ENCODE data around the gene ABHD12.

ABHD12 gene

DNA sequence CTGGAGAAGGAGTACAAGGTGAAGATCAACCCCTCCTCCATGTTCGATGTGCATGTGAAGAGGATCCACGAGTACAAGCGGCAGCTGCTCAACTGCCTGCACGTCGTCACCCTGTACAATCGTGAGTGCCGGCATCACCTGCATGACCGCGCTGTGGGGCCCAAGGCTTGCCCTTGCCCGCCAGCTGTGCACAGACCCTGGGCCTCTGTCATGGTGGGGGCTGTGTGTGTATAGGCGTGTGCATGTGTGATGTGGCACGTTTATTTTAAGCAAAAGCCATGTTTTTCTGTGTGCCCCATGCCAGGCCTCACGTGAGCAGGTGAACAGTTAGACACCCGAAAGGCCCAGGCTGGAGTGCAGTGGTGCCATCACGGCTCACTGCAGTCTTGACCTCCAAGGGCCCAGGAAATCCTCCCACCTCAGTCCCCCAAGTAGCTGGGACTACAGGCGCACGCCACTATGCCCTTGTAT lies 106.5 kb downstream of the ABHD12 start:
- H2BK120ac ChIP-seq (ENCODE audit: low read depth, low read length): no peak overlapping the region
- peaks cover 32% of the 10 kb centered on the region for H3K4me1 ChIP-seq (ENCODE audit: control insufficient read depth, insufficient read depth, low read depth, low read length)
- no peak overlapping the region for H2BK5ac ChIP-seq (ENCODE audit: low read depth, low read length, poor library complexity, severe bottlenecking)
- H3K4ac ChIP-seq (ENCODE audit: low read depth in 1 of 2, low read length in 2 of 2): no peak overlapping the region
- no peak overlapping the region for H2AK5ac ChIP-seq (ENCODE audit: low read length, severe bottlenecking)
- no peak overlapping the region for H3K9ac ChIP-seq (ENCODE audit: low read length)
- no peak overlapping the region for H2AFZ ChIP-seq (ENCODE audit: low read depth, low read length)
- no peaks in the 10 kb centered on the region for H3K27me3 ChIP-seq (ENCODE audit: control insufficient read depth in 1 of 2, insufficient read depth in 1 of 2, low read length in 2 of 2)
- no peak overlapping the region for H4K91ac ChIP-seq (ENCODE audit: low read length)
- H4K8ac ChIP-seq (ENCODE audit: low read length): no peak overlapping the region
- peaks cover 96 to 100% of the 10 kb centered on the region in 2 experiments for H3K36me3 ChIP-seq (ENCODE audit: control insufficient read depth in 1 of 2, insufficient read depth in 2 of 2, low read depth in 1 of 2, low read length in 2 of 2)
- H3K23ac ChIP-seq (ENCODE audit: low read length in 2 of 2): no peak overlapping the region
- H3K14ac ChIP-seq (ENCODE audit: low read length in 2 of 2): no peak overlapping the region
- H3K18ac ChIP-seq (ENCODE audit: low read depth in 1 of 2, low read length in 2 of 2): no peak overlapping the region
- H3K79me1 ChIP-seq (replicated peaks; ENCODE audit: low read length, poor library complexity, severe bottlenecking): peaks cover 55% of the 10 kb centered on the region
- no peak for DNase-seq
- WGBS: 96% methylated on average over 16 of the region's 17 CpGs
- H2BK12ac ChIP-seq (ENCODE audit: low read length in 2 of 2): no peak overlapping the region
- no peak overlapping the region for H3K4me2 ChIP-seq (ENCODE audit: low read length, poor library complexity, severe bottlenecking)
- no peak overlapping the region for H3K4me3 ChIP-seq (ENCODE audit: insufficient read depth in 1 of 2, low read depth in 1 of 2, low read length in 2 of 2)
- no peaks in the 10 kb centered on the region for H3K9me3 ChIP-seq (ENCODE audit: control insufficient read depth, low read length)
- H2BK15ac ChIP-seq (ENCODE audit: low read depth, poor library complexity, severe bottlenecking): no peak overlapping the region
- H3K27ac ChIP-seq (ENCODE audit: low read length, poor library complexity, severe bottlenecking): no peak overlapping the region

DNA sequence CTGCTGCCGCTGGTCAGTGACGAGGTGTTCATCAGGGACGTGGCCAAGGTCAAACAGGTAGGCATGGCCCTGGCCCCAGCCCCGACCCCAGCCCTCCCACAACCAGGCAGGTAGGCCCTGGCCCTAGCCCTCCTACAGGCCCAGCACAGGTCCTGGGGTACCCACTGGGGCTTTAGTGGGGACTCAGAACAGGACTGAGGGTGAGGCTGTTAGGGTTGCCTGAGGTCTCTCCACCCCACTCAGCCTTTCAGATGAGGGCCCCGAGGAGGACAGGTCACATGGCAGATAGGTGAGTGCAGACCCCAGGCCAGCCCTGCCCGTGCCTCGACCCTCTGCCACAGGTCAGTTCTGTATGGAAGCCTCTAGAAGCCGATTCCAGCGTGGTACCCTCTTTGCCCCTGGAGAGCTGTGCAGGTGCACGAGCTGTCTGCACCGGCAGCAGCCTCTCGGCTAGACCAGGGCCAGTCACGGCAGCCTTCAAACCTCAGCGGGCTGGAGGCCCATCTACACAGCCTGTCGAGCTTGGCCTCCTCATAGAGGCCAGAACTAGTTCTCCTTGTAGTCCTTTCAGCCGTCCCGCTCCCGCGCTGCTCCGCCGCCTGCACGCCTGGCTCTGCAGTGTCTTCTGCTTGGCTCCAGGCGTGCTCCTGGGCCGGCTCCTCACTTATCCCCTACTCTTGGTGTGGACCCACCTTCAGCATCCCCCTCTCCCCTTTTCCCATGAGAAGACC lies 107.2 kb downstream of the ABHD12 start:
- H3K4me2 ChIP-seq (ENCODE audit: low read length, poor library complexity, severe bottlenecking): no peak overlapping the region
- no peak overlapping the region for H3K27ac ChIP-seq (ENCODE audit: low read length, poor library complexity, severe bottlenecking)
- no peak overlapping the region for H3K14ac ChIP-seq (ENCODE audit: low read length in 2 of 2)
- H3K79me1 ChIP-seq (replicated peaks; ENCODE audit: low read length, poor library complexity, severe bottlenecking): peaks cover 50% of the 10 kb centered on the region
- DNase-seq: no peak
- peaks cover 97 to 100% of the 10 kb centered on the region in 2 experiments for H3K36me3 ChIP-seq (ENCODE audit: control insufficient read depth in 1 of 2, insufficient read depth in 2 of 2, low read depth in 1 of 2, low read length in 2 of 2)
- H3K9me3 ChIP-seq (ENCODE audit: control insufficient read depth, low read length): no peaks in the 10 kb centered on the region
- no peak overlapping the region for H3K9ac ChIP-seq (ENCODE audit: low read length)
- H2AFZ ChIP-seq (ENCODE audit: low read depth, low read length): no peak overlapping the region
- H3K4me1 ChIP-seq (ENCODE audit: control insufficient read depth, insufficient read depth, low read depth, low read length): peaks cover 34% of the 10 kb centered on the region
- H2AK5ac ChIP-seq (ENCODE audit: low read length, severe bottlenecking): no peak overlapping the region
- H4K8ac ChIP-seq (ENCODE audit: low read length): no peak overlapping the region
- H2BK15ac ChIP-seq (ENCODE audit: low read depth, poor library complexity, severe bottlenecking): no peak overlapping the region
- H3K23ac ChIP-seq (ENCODE audit: low read length in 2 of 2): no peak overlapping the region
- H3K4ac ChIP-seq (ENCODE audit: low read depth in 1 of 2, low read length in 2 of 2): no peak overlapping the region
- no peak overlapping the region for H4K91ac ChIP-seq (ENCODE audit: low read length)
- H2BK120ac ChIP-seq (ENCODE audit: low read depth, low read length): no peak overlapping the region
- H3K27me3 ChIP-seq (ENCODE audit: control insufficient read depth in 1 of 2, insufficient read depth in 1 of 2, low read length in 2 of 2): no peaks in the 10 kb centered on the region
- no peak overlapping the region for H3K18ac ChIP-seq (ENCODE audit: low read depth in 1 of 2, low read length in 2 of 2)
- H3K4me3 ChIP-seq (ENCODE audit: insufficient read depth in 1 of 2, low read depth in 1 of 2, low read length in 2 of 2): no peak overlapping the region
- WGBS: 97% methylated on average over 23 of the region's 24 CpGs
- H2BK5ac ChIP-seq (ENCODE audit: low read depth, low read length, poor library complexity, severe bottlenecking): no peak overlapping the region
- no peak overlapping the region for H2BK12ac ChIP-seq (ENCODE audit: low read length in 2 of 2)

DNA sequence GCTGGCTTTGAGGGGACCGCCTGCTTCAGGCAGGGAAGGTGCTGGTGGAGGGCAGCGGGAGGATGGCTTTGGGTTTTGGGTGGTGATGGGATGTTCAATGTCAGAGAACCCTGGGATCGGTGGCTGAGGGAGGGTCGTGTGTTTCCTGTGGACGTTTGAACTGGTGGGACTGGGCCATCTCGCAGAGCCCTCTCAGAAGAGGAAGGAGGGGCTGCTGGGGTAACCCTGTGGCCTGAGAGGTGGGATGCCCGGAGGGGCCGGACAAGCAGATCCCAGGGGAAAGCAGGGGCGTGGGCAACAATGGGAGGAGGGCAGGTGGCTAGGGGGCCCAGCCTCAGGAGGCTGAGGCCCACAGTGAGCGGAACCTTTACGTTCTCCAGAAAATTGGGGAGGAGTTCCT lies 107.8 kb downstream of the ABHD12 start:
- Histone ChIP-seq H2AFZ (ENCODE audit: low read depth, low read length) (no peak overlapping the region), H3K79me1 (replicated peaks; ENCODE audit: low read length, poor library complexity, severe bottlenecking) (peaks cover 46% of the 10 kb centered on the region), H3K27ac (ENCODE audit: low read length, poor library complexity, severe bottlenecking) (no peak overlapping the region), H2BK12ac (ENCODE audit: low read length in 2 of 2) (no peak overlapping the region), H3K23ac (ENCODE audit: low read length in 2 of 2) (no peak overlapping the region), H2BK120ac (ENCODE audit: low read depth, low read length) (no peak overlapping the region), H4K91ac (ENCODE audit: low read length) (no peak overlapping the region), H2BK15ac (ENCODE audit: low read depth, poor library complexity, severe bottlenecking) (no peak overlapping the region), H3K9ac (ENCODE audit: low read length) (no peak overlapping the region), H3K14ac (ENCODE audit: low read length in 2 of 2) (no peak overlapping the region), H3K27me3 (ENCODE audit: control insufficient read depth in 1 of 2, insufficient read depth in 1 of 2, low read length in 2 of 2) (no peaks in the 10 kb centered on the region), H3K4me2 (ENCODE audit: low read length, poor library complexity, severe bottlenecking) (no peak overlapping the region), H2BK5ac (ENCODE audit: low read depth, low read length, poor library complexity, severe bottlenecking) (no peak overlapping the region), H3K18ac (ENCODE audit: low read depth in 1 of 2, low read length in 2 of 2) (no peak overlapping the region), H4K8ac (ENCODE audit: low read length) (no peak overlapping the region), H3K4me3 (ENCODE audit: insufficient read depth in 1 of 2, low read depth in 1 of 2, low read length in 2 of 2) (no peak overlapping the region), H3K4ac (ENCODE audit: low read depth in 1 of 2, low read length in 2 of 2) (no peak overlapping the region), H2AK5ac (ENCODE audit: low read length, severe bottlenecking) (no peak overlapping the region), H3K4me1 (ENCODE audit: control insufficient read depth, insufficient read depth, low read depth, low read length) (peaks cover 32% of the 10 kb centered on the region), H3K9me3 (ENCODE audit: control insufficient read depth, low read length) (no peaks in the 10 kb centered on the region), H3K36me3 (ENCODE audit: control insufficient read depth in 1 of 2, insufficient read depth in 2 of 2, low read depth in 1 of 2, low read length in 2 of 2) (peaks cover 97 to 100% of the 10 kb centered on the region in 2 experiments)
- 91% methylated on average over 11 of the region's 11 CpGs for WGBS
- no peak for DNase-seq

DNA sequence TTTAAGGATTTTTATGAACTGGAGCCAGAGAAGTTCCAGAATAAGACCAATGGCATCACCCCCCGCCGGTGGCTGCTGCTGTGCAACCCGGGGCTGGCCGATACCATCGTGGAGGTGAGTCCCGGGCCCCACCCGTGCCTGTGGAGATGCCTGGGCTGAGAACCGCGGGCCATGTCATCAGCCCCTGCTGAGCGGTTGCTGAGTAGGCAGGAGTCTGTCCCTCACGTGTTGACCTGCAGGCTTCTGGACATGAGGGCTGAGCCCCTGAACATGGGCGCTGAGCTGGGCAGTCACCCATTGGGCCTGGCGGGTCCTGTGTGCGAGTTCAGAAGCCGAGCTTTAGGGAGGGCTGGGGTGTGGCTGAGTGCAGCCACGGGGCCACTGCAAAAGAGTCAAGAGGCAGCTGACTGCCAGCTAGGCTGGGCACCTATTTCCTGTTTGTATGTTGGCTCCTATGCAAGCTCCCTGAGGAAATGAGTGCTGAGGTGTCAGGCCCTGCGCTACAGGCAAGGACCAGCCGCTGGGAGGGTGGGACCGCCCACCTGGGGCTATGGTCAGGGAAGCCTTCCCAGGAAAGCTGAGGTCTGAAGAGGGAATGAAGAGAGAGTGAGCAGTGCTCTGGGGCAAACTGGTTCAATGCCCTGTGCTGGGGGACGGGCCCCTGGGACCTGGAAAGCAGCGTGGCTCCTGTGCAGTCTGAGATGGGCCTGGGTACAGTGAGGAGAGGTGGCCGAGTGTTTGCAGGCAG lies 108.4 kb downstream of the ABHD12 start:
- DNase-seq: no peak
- H2AFZ ChIP-seq (ENCODE audit: low read depth, low read length): no peak overlapping the region
- peaks cover 32% of the 10 kb centered on the region for H3K4me1 ChIP-seq (ENCODE audit: control insufficient read depth, insufficient read depth, low read depth, low read length)
- H3K9me3 ChIP-seq (ENCODE audit: control insufficient read depth, low read length): no peaks in the 10 kb centered on the region
- H3K4me3 ChIP-seq (ENCODE audit: insufficient read depth in 1 of 2, low read depth in 1 of 2, low read length in 2 of 2): no peak overlapping the region
- H2BK120ac ChIP-seq (ENCODE audit: low read depth, low read length): no peak overlapping the region
- H3K23ac ChIP-seq (ENCODE audit: low read length in 2 of 2): no peak overlapping the region
- 94% methylated on average over 22 of the region's 22 CpGs for WGBS
- H2BK5ac ChIP-seq (ENCODE audit: low read depth, low read length, poor library complexity, severe bottlenecking): no peak overlapping the region
- H3K4me2 ChIP-seq (ENCODE audit: low read length, poor library complexity, severe bottlenecking): no peak overlapping the region
- H3K27ac ChIP-seq (ENCODE audit: low read length, poor library complexity, severe bottlenecking): no peak overlapping the region
- H3K18ac ChIP-seq (ENCODE audit: low read depth in 1 of 2, low read length in 2 of 2): no peak overlapping the region
- no peak overlapping the region for H2AK5ac ChIP-seq (ENCODE audit: low read length, severe bottlenecking)
- H3K79me1 ChIP-seq (replicated peaks; ENCODE audit: low read length, poor library complexity, severe bottlenecking): peaks cover 48% of the 10 kb centered on the region
- H3K36me3 ChIP-seq (ENCODE audit: control insufficient read depth in 1 of 2, insufficient read depth in 2 of 2, low read depth in 1 of 2, low read length in 2 of 2): peaks cover 97 to 100% of the 10 kb centered on the region in 2 experiments
- no peak overlapping the region for H4K91ac ChIP-seq (ENCODE audit: low read length)
- H3K4ac ChIP-seq (ENCODE audit: low read depth in 1 of 2, low read length in 2 of 2): no peak overlapping the region
- no peak overlapping the region for H2BK15ac ChIP-seq (ENCODE audit: low read depth, poor library complexity, severe bottlenecking)
- no peak overlapping the region for H2BK12ac ChIP-seq (ENCODE audit: low read length in 2 of 2)
- H3K27me3 ChIP-seq (ENCODE audit: control insufficient read depth in 1 of 2, insufficient read depth in 1 of 2, low read length in 2 of 2): no peaks in the 10 kb centered on the region
- no peak overlapping the region for H4K8ac ChIP-seq (ENCODE audit: low read length)
- no peak overlapping the region for H3K14ac ChIP-seq (ENCODE audit: low read length in 2 of 2)
- no peak overlapping the region for H3K9ac ChIP-seq (ENCODE audit: low read length)

Measured in mesenchymal stem cell (in vitro differentiated cells and primary cell).